WERI-Rb-1 (cell line): ENCODE data around the gene MAP3K7CL.

Experiments used
- DNase-seq: peaks from one replicate; pipeline ENCODE4 v3.0.0-alpha.2; 2020
- H3K27ac ChIP-seq: fragments of 250-450 bp; sonication (Bioruptor Pico); 2 replicates; pipeline ENCODE4 v1.5.1; 2020; ENCODE audit warnings: mild to moderate bottlenecking, moderate library complexity
- H3K27me3 ChIP-seq: fragments of 250-450 bp; sonication (Bioruptor Pico); 2 replicates; pipeline ENCODE4 v1.5.1; 2021; ENCODE audit warnings: mild to moderate bottlenecking, low read depth, moderate library complexity; ENCODE audit not compliant: insufficient read depth, severe bottlenecking
- H3K36me3 ChIP-seq: fragments of 250-450 bp; sonication (Bioruptor Pico); 2 replicates; pipeline ENCODE4 v1.5.1; 2020; ENCODE audit warnings: mild to moderate bottlenecking, moderate library complexity
- H3K4me3 ChIP-seq: 2 replicates; pipeline ENCODE4 v1.5.1; 2011; ENCODE audit warnings: low read depth, mild to moderate bottlenecking, control low read depth, low read length
- H3K9me3 ChIP-seq: fragments of 250-450 bp; sonication (Bioruptor Pico); 2 replicates; pipeline ENCODE4 v1.5.1; 2021; ENCODE audit warnings: mild to moderate bottlenecking, moderate library complexity; ENCODE audit not compliant: severe bottlenecking
- CTCF ChIP-seq: IDR thresholded peaks from 2 replicates; pipeline ENCODE4 v1.5.1; 2011; ENCODE audit warnings: low read depth, mild to moderate bottlenecking, control low read depth, inconsistent platforms, low read length

The MAP3K7CL gene

GRCh38 chr21:29149808-29150425, 19.5 kb downstream of the MAP3K7CL start:
- Histone ChIP-seq H3K27ac (no peak overlapping the region), H3K4me3 (no peak overlapping the region), H3K36me3 (no peaks in the 10 kb centered on the region), H3K27me3 (no peaks in the 10 kb centered on the region), H3K9me3 (no peaks in the 10 kb centered on the region)
- no peak for DNase-seq
- no peak for TF ChIP-seq CTCF

GRCh38 chr21:29151931-29152330, 21.5 kb downstream of the MAP3K7CL start:
- no peaks in the 10 kb centered on the region for H3K27me3 ChIP-seq
- H3K27ac ChIP-seq = no peak overlapping the region
- no peak for DNase-seq
- TF ChIP-seq CTCF = no peak
- no peaks in the 10 kb centered on the region for H3K9me3 ChIP-seq
- H3K4me3 ChIP-seq = no peak overlapping the region
- H3K36me3 ChIP-seq = no peaks in the 10 kb centered on the region

- DNase-seq = no peak
- no peak overlapping the region for H3K27ac ChIP-seq
- no peaks in the 10 kb centered on the region for H3K27me3 ChIP-seq
- no peak for TF ChIP-seq CTCF
- H3K36me3 ChIP-seq = no peaks in the 10 kb centered on the region
- no peaks in the 10 kb centered on the region for H3K9me3 ChIP-seq
- no peak overlapping the region for H3K4me3 ChIP-seq
These were observed 22.5 kb downstream of the MAP3K7CL start for GRCh38 chr21:29152916-29153315.

GRCh38 chr21:29154270-29154669, 23.8 kb downstream of the MAP3K7CL start:
- Histone ChIP-seq H3K36me3 (no peaks in the 10 kb centered on the region), H3K9me3 (no peaks in the 10 kb centered on the region), H3K27me3 (no peaks in the 10 kb centered on the region), H3K27ac (no peak overlapping the region), H3K4me3 (no peak overlapping the region)
- DNase-seq = no peak
- no peak for TF ChIP-seq CTCF

GRCh38 chr21:29155118-29155932, 24.9 kb downstream of the MAP3K7CL start:
- H3K9me3 ChIP-seq = no peaks in the 10 kb centered on the region
- TF ChIP-seq CTCF = no peak
- no peaks in the 10 kb centered on the region for H3K36me3 ChIP-seq
- H3K27ac ChIP-seq = no peak overlapping the region
- no peak for DNase-seq
- H3K4me3 ChIP-seq = no peak overlapping the region
- no peaks in the 10 kb centered on the region for H3K27me3 ChIP-seq
